SJCRH30 (cell line): Measurements from ENCODE around the gene ETV3L. TPM values are rescaled to one million over a fixed set of nuclear protein-coding genes. Genes with fewer than 3 reads are reported as not detected.

Source experiments
- DNase-seq, 2 experiments: peaks; one replicate each; pipeline ENCODE4 v3.0.0-alpha.2; 2015 to 2020
- H3K27ac ChIP-seq: fragments of 250-450 bp; sonication (Bioruptor Pico); 2 replicates; pipeline ENCODE4 v1.5.1; 2020; ENCODE audit warnings: mild to moderate bottlenecking, moderate library complexity
- H3K27me3 ChIP-seq: fragments of 250-450 bp; sonication (Bioruptor Pico); 2 replicates; pipeline ENCODE4 v1.5.1; 2020; ENCODE audit warnings: mild to moderate bottlenecking, moderate library complexity
- H3K36me3 ChIP-seq: fragments of 250-450 bp; sonication (Bioruptor Pico); 2 replicates; pipeline ENCODE4 v1.5.1; 2020; ENCODE audit warnings: mild to moderate bottlenecking, moderate library complexity
- H3K4me1 ChIP-seq: fragments of 250-450 bp; sonication (Bioruptor Pico); 2 replicates; pipeline ENCODE4 v1.5.1; 2020; ENCODE audit warnings: mild to moderate bottlenecking, moderate library complexity
- H3K4me3 ChIP-seq: fragments of 250-450 bp; sonication (Bioruptor Pico); 2 replicates; pipeline ENCODE4 v1.5.1; 2020; ENCODE audit warnings: mild to moderate bottlenecking, moderate library complexity
- H3K9me3 ChIP-seq: fragments of 250-450 bp; sonication (Bioruptor Pico); replicated peaks from 2 replicates; pipeline ENCODE4 v1.5.1; 2020; ENCODE audit warnings: mild to moderate bottlenecking, moderate library complexity
- total RNA-seq: library from RNA; depleted of rRNA; stranded (reverse); fragments of >200 nt; shearing (Covaris generic); gene quantifications from 2 replicates; pipeline ENCODE4 v1.2.3, GENCODE V29; 2014; rRNA removed

ETV3L gene
- total RNA-seq, 1 experiment from 2014 or later: not detected

DNA sequence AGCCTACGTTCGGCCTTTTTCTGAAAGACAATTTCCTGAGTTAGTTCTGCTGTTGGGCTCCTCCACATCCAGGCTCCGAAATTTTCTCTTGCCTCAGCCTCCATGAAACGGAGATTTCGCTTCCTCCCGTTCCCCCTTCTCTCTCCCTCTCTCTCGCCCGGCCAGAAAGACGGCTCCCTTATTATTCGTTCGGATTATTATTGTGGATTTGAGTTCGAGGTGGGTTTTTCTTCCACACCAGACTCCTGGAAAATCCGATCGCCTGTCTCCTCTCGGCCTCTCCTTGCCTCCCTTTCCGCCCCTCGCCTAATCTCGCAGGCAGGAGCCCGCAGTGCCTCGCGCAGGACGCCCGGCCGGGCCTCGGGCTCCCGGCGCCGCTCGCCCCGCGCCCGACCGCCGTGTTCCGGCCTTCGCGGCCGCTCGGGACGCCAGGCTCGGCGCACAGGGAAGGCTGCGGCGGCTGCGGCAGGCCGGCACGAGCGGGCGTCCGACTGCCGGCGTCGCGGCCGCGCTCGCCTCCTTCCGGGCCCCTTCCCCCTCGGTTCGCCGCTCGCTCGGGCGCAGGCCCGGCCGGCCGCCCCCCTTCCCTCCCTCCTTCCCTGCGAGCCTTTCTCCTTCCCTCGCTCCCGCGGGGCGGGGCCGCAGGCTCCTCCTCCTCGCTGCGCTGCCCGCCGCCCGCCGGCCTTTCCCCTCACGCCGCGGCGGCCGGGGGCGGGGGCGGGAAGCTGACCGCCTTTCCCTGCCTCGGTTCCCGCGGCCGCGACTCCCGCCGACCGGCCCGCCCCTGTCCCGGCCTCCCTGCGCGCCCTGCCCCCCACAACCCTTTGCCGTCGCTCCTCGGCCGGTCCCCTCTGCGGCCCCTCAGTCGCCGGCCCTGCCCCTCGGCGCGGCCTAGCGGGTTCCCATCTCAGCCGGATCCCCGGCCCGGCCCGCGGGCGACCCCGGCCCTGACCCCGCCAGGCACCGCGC is 54.1 kb downstream of the ETV3L start, which contains the start of gene ARHGEF11:
TSS of gene ARHGEF11 (minus strand) at position 493 of the 969 bp plus-strand sequence. CDS start 1,412 bp downstream, outside the sequence.
- Histone ChIP-seq H3K27ac (peak within 1 kb of the TSS; percentile 58), H3K4me1 (no peaks in the 10 kb centered on the region; the same call in 1 of the 2 replicates), H3K9me3 (no peaks in the 10 kb centered on the region), H3K4me3 (peak within 1 kb of the TSS; percentile 63), H3K36me3 (no peaks in the 10 kb centered on the region), H3K27me3 (no peaks in the 10 kb centered on the region)
- peak; percentile 87 to 88 for DNase-seq

DNA sequence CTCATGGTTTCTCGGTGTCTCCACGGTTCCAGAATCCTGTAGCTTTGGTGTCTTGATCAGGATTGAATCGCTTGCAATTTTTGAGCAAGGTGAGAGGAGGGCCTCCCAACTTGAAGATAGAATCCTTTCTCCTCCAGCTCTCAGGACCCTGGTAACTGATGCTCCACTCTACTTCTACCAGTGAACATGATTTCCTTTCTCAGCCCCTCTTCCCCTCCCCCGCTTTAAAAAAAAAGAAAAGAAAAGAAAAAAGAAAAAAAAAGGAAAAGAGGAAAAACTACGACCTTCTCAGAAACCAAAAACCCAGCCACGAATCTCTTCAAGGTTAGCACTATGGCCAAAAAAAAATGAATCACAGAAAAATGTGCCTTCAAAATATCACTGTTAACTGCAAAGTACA is 55.3 kb downstream of the ETV3L start:
- Histone ChIP-seq H3K27ac (no peak overlapping the region), H3K9me3 (no peaks in the 10 kb centered on the region), H3K4me1 (no peaks in the 10 kb centered on the region; the same call in 1 of the 2 replicates), H3K36me3 (no peaks in the 10 kb centered on the region), H3K27me3 (no peaks in the 10 kb centered on the region), H3K4me3 (peak overlapping the region; percentile 63)
- no peak for DNase-seq

DNA sequence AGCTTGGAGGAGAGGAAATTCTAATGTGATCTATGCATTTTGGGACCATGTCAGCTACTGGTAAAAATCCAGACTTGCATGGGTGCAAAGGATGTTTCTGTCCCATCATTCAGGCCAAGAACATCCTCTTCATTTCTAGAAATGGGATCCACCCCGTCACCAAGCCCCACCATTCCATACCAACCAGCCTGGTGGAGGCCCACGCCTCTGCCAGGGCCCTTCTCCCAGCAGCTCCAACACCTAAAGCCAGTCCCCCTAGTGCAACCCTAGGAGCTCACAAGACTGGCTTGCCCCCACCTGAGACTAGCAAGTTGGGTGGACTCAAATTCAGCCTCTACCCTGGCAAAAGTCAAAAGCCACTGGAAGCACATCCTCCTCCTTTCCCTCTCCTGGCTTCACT is 55.9 kb downstream of the ETV3L start:
- Histone ChIP-seq H3K9me3 (no peaks in the 10 kb centered on the region), H3K27ac (no peak overlapping the region), H3K4me1 (no peaks in the 10 kb centered on the region; the same call in 1 of the 2 replicates), H3K4me3 (no peak overlapping the region), H3K36me3 (no peaks in the 10 kb centered on the region), H3K27me3 (no peaks in the 10 kb centered on the region)
- no peak for DNase-seq

DNA sequence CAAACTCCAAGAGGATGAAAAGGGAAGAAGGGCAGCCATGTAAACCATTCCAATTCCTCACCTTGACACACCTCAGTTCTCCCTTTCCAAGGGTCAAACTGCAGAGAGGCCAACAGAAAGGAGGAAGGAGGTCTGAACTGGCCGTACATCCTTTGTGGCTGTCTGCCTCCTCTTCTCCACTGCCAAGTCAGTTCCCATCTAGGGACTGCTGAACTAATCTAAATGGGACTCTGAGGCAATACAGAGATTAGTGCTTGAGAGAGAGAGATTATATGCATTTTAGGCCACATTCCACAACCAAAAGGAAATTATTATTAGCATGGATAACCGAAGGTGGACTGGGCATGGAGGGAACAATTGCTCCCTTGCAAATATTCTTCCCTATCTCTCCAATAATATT is 56.8 kb downstream of the ETV3L start:
- Histone ChIP-seq H3K27me3 (no peaks in the 10 kb centered on the region), H3K4me1 (no peaks in the 10 kb centered on the region; the same call in 1 of the 2 replicates), H3K27ac (no peak overlapping the region), H3K36me3 (no peaks in the 10 kb centered on the region), H3K4me3 (no peak overlapping the region), H3K9me3 (no peaks in the 10 kb centered on the region)
- no peak for DNase-seq

Other genes with a start within 250 kb of the ETV3L start
- not detected in 2 replicates for gene INSRR, start 240.7 kb downstream of the ETV3L start, total RNA-seq
- not detected in 2 replicates for gene NTRK1, start 238.9 kb downstream of the ETV3L start, total RNA-seq
- gene PEAR1, start 206.1 kb downstream of the ETV3L start, total RNA-seq: not detected in 2 replicates
- gene LRRC71, start 179.2 kb downstream of the ETV3L start, total RNA-seq: not detected in 2 replicates
- gene ARHGEF11, start 54.1 kb downstream of the ETV3L start, total RNA-seq: 19.0 and 19.7 TPM in 2 replicates
- 12.2 and 12.5 TPM in 2 replicates for gene ETV3, start 38.6 kb upstream of the ETV3L start, total RNA-seq